GM18526 (cell line): ENCODE results near the gene TNFAIP1.

Source experiments
- POLR2A ChIP-seq: IDR thresholded peaks from 3 replicates; pipeline ENCODE4 v1.6.1; 2011; ENCODE audit not compliant: insufficient read length; ENCODE audit errors: extremely low read depth

The TNFAIP1 gene

DNA sequence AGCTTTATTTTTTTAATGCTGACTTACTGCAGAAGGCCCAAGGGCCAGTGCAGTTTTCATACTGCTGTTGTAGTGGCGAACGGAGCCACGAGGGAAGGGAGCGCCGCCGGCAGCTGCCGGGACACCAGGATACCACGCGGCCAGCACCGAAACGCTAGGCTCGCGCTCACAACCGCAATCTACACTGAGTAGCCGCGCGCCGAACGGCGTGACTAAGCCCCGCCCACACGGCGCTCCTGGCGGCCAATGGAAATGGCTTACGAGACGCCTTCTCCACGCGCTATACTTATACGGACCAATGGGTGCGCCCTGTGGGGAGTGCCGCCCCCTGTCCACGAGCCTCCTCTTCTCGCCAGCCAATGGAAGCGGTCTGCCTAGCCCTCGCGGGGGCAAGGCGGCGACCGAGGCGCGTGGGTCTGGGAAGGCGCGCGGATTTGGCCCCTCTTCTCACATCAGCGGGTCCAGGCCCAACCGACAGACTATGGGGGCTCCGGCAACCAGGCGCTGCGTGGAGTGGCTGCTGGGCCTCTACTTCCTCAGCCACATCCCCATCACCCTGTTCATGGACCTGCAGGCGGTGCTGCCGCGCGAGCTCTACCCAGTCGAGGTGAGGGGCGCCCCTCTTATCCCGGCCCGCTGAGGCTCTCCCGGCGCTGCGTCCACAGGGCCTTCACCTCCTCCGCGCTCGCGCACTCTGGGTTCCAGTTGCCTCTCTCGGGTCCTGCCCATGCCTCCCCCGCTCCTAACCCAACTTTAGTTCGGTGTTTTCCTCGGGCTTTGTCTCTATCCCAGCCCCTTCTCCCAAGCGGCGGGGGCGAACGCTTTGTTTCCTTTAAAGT lies 16.6 kb upstream of the TNFAIP1 start, which contains the start of gene TMEM97:
TMEM97 (plus strand) TSS at position 442 of the 839 bp plus-strand sequence; CDS start at position 482, 40 bp downstream.
- TF ChIP-seq POLR2A, result peak; percentile 82

DNA sequence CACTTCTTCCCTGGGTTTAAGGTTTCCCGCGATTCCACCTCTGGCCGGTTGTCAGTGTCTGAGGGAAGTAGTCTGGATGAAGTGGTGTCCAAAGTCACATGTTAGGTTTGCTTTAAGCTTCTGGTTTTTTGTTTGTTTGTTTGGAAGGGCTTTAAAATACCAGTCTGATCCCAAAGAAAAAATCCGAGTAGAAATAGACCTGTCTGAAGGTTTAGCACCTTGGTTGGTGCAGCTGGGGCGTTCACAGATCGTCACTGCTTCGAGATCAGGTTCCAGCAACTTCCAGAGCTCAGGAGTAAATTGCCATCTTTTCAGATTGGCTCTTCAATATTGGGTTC lies 16.0 kb upstream of the TNFAIP1 start:
- no peak for TF ChIP-seq POLR2A

DNA sequence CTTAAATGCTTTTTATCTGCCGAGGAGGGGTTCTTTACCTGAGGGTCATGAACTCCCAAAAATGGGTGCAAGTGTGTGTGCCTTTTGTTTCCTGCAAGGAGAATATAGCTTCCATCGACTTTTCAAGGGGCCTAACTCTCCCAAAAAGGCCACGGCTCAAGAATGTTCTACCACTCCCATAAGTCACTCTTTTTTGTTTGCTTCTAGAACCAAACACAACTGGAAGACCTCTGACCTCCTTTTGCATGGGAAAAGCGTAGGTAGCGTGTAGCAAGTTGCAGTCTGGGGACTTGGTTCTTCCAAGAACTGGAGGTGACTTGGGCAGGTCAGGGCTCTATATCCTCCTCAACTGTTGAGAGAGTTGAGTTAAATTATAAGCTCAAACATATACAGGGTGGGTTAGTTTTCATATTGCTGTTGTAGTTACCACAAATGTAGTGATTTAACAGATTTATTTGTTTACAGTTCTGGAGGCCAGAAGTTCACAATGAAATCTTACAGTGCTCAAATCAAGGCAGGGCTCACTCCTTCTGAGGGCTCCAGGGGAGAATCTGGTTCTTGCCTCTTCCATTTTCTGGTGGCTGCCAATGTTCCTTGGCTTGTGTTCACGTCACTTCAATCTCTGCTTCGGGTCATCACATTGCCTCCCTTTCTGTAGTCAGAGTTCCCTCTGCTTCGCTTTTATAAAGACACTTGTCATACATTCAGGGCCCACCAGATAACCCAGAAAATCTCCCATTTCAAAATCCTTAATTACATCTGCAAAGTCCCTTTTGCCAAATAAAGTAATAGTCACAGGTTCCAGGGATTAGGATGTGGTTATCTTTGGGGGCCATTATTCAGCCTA lies 15.1 kb upstream of the TNFAIP1 start:
- no peak for TF ChIP-seq POLR2A

DNA sequence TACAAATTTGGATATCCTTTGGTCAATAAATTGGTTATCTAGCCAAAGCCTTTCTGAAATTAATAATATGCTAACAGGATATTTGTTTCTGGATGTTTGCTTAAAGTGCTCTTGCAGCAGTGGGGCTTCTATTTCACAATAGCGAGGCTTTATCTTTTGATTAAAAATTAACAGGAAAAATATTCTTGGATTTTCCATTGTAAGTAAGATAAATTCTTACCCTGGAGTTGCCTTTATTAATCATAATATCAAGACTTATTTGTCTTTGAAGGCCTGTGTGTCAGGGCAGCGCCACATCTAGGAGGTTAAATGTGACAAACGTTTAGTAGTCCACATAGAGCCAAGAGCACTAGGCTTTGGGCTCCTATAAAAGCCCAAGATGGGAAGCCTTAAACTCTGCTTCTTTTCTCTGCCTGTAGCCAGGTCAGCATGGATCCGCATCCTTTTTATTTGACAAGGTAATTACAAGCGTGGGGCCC lies 11.3 kb upstream of the TNFAIP1 start:
- TF ChIP-seq POLR2A, result no peak

DNA sequence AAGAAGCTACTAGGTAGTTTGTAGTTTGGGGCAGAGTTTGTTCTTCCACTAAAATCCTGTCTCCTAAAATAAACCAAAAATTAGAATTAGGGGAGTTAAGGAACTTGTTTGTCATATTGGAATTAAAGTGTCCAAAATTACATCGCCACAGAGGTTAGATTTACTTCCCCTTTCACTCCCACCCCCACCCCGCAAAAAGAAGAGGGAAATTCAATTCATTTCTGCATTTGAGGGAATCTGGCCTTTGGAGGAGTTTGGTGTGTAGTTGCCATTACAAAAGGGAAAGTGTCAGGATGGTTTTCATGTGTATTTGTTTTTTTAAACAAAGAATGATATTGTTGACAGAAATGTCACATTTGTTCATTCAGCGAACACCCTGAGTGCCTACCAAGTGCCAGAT lies 10.8 kb upstream of the TNFAIP1 start:
- TF ChIP-seq POLR2A, result no peak

DNA sequence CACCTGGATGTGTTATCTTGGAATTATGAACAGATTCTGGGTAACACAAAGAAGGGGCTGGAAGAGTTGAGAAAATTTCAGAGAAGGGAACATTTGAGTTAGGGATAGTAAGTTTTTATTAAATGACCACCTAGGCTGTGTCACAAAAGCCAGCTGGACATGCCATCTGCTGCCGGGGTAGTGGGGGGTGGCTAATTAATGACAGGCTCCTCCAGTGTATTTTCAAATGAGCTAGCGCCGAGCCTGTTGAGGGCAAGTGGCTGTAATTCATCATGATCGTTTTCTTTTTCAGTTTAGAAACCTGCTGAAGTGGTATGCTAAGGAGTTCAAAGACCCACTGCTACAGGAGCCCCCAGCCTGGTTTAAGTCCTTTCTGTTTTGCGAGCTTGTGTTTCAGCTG lies 10.3 kb upstream of the TNFAIP1 start:
- TF ChIP-seq POLR2A, result no peak

DNA sequence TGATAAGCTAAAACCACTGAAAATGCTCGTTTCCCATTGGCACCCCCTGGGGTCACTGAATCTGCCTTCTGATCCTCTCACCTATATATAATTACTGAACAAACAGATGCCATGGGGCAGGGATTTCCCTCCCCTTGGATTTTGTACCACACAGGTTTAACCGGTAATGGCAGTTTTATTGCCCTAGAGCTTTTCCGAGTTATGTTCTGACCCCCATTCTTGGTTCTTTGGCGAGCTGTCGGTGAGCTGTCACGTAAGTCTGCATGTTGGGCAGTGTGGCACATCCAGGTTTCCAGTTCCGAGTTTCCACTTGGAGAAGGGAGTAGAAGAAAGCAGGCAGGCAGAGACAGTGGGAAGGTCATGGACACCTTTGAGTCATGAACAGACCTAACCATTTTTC lies 9.4 kb upstream of the TNFAIP1 start:
- TF ChIP-seq POLR2A, result no peak

DNA sequence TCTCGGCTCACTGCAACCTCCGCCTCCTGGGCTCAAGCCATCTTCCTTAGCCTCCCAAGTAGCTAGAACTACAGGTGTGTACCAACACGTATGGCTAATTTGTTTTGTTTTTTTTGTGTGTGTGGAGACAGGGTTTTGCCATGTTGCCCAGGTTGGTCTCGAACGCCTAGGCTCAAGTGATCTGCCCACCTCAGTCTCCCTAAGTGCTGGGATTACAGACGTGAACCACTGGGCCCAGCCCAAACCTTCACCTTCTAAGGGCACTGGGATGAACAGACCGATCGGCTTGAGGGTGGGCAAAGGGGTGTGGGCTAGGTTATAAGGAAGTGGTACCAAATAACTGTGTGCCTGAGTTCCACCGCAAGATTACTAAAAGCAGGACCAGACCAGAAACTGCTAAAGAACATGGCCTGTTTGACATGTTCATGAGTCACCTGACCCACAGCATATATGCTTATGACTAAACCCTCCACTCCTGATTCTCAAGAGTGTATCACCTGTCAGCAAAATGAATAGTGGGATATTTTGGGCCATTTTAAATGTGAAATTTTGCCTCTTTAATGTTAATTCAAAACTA lies 8.4 kb upstream of the TNFAIP1 start:
- no peak for TF ChIP-seq POLR2A

DNA sequence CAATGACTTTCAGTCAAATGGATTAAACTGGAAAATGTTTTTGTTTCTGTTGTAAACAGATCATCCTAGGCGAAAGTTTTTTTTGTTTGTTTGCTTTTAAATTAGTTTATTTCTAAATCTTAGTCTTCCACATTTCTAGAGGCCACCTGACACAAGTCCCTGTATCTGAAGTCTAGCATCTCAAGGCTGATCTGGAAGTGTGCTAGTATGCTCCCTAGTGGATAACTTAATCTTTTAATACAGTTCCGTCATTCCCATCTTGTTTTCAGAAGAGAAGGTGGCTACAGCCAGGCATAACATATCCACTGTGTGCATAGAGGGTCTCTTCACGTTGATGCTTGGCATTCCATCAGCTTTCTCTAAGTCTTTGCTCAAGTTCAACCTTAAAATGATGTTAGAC lies 7.9 kb upstream of the TNFAIP1 start:
- TF ChIP-seq POLR2A, result no peak

DNA sequence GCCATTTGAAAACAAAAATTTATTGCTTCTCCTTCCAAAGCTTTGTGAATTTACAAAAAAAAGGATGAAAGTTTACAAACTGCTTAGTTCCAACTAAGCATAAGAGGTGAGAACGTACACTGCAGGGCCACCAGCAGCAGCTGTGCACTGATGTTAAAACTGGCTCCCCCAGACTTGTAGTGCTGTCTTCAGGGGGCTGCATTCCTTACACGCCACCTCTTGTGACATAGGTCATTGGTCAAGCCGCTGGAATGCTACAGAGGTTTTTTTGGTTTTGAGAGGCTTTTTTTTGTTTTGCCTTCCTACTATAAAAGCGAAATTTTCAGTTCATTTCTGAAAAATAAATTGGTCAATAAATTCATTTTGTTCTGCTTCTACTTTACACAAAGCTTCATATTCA lies 7.2 kb upstream of the TNFAIP1 start:
- no peak for TF ChIP-seq POLR2A

DNA sequence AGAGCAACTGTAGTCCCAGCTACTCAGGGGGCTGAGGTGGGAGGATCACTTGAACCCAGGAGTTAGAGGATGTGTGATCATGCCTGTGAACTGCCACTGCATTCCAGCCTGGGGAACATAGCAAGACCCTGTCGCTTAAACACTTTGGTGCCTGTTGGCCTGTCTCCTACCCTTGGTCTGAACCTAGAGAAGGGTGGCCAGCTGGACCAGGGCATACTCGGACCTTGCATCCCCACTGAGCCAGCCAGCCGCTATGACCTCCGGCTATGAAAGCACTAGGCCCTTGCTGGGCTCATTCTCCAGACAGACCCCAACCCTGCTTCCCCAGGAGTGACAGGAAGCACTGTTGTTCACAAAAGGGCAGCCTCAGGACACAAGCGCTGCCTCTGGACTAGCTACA lies 4.9 kb upstream of the TNFAIP1 start:
- TF ChIP-seq POLR2A, result no peak

DNA sequence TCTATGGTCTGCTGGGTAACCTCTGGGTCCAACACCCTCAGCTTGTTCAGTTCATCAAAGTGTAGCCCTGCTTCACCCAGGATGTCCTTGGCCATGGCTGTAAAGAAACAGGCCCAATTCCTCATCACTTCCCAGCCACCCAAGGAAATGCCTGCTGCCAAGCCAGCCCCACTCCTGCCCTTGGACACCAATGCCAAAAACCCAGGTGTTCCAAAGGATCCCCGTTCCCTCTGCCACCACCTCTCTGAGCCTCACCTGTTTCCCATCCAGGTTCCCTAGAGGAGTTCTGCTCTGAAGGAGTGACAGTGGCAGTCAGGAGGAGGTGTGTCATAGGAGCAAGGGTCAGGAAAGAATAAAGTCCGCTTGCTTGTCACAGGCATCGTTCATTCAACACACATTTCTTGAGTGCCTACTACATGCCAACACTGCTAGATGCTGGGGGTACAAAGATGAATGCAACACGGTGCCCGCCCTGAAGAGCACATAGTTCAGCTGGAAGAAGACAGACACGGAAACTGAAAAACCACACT lies 3.6 kb upstream of the TNFAIP1 start:
- TF ChIP-seq POLR2A, result no peak

DNA sequence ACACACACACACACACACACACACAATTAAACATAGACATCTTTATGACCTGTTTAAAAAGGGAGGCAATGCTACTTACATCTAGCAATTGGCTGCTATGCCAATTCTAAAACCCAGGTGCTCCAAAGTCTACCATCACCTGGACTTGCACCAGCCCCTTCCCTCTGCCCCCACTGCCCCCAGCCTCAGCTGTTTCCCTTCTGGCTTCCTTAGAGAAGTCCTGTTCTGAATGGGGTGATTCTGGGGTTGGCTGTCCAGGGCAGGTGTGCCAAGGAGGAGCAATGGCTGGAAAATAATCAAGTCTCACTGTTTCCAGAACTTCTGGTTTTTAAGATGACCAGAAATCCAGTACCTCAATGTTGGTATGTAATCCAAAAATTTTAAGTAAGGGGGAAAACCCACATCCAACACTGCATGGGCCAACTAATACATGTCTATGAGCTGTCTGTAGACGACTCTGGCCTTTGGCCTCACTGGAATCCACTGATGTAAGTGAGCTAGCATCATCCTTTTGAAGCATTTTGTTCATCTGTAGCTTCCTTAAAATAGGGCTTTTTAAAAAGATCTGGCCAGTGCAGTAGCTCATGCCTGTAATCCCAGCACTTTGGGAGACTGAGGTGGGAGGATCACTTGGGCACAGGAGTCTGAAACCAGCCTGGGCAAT lies 2.3 kb upstream of the TNFAIP1 start:
- TF ChIP-seq POLR2A, result no peak

DNA sequence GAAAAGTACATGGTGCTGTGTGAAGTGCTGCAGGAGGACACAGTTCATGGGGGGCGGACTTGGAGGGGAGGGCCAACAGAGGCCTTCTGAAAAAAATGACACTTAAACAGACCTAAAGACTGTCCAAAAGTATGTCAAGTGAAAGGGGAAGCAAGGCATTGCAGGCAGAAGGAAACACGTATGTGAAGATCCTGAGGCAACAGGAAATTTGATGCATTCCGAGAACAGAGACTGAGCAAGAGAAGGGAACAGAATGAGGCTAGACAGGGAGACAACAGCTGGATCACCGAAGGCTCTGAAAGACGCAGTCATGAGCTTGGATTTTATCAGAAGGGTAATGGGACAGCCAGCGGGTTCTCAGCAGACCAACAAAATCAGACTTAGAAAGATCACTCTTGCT lies 1.4 kb upstream of the TNFAIP1 start:
- no peak for TF ChIP-seq POLR2A

DNA sequence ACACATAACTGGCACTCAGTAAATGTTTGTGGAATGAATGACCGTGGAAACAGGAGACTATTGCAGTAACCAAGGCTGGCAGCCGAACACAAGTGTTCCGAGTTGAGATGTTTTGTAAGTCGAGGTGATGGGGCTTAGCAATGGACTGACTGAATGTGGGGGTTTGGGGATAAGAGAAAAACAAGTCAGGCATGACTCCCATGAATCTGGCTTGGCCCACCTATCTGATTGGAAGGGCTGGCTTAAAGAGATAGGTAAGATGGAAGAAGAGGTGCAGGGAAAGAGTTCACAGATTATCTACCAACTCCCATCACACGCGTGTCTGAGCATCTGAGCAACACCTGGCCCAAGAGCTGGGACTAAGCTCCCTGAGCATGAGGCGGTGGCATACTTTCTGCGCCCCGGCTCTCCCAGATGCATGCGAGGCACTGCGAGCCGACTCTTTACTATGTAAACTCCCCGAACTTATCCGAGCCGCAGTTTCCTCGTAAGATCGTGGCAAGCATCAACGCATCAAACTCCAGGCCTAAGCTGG lies 828 bp upstream of the TNFAIP1 start:
- no peak for TF ChIP-seq POLR2A
